Peyer's patch (tissue), 4 donors: Measurements from ENCODE around the gene SH3RF1.

Source experiments
- CTCF ChIP-seq, 6 experiments: fragments of 450-650 bp in 4 of 6; fragments of 200-600 bp in 2 of 6; sonication (generic) in 1 of 6; IDR thresholded peaks; one replicate each; pipeline ENCODE4 v1.5.1; 2017 to 2019; ENCODE audit warnings: antibody characterized with exemption in 6 of 6, mild to moderate bottlenecking in 3 of 6, moderate library complexity in 1 of 6
- POLR2A ChIP-seq, 2 donors: fragments of 450-650 bp; IDR thresholded peaks; one replicate each; pipeline ENCODE4 v1.5.1; 2017; ENCODE audit warnings: antibody characterized with exemption in 2 of 2, mild to moderate bottlenecking in 2 of 2, moderate library complexity in 2 of 2

- TF ChIP-seq CTCF (IDR thresholded peaks at IDR 0.05) = no peak
- TF ChIP-seq POLR2A (IDR thresholded peaks at IDR 0.05) = no peak
Observed at GRCh38 chr4:169092889-169093522, 177.8 kb downstream of the SH3RF1 start.
